MCF 10A (cell line): ENCODE results near the gene TMEM150B. TPM values are rescaled to one million over a fixed set of nuclear protein-coding genes. Genes with fewer than 3 reads are reported as not detected.

Source experiments
- BruUV-seq: library from RNA; stranded (reverse); fragments of 400-500 nt; replicated peaks from 2 replicates; lab custom pipeline; 2021; lab: Mats Ljungman, UMichigan
- CTCF ChIA-PET: fragments of 300-600 bp; sonication (Branson Sonifier 250); formaldehyde crosslinking; extraction: SDS; loops from one replicate; lab custom pipeline; 2021; ENCODE audit warnings: antibody characterized with exemption, inconsistent platforms; lab: Yijun Ruan, JAX
- POLR2A ChIA-PET: fragments of 300-600, 350-650 bp; sonication (Branson Sonifier 250); formaldehyde crosslinking; extraction: SDS; loops from one replicate; lab custom pipeline; 2020; ENCODE audit warnings: antibody characterized with exemption, inconsistent platforms; lab: Yijun Ruan, JAX
- DNase-seq: peaks from one replicate; pipeline ENCODE4 v3.0.0-alpha.2; 2018; ENCODE audit not compliant: unreplicated experiment
- H3K27ac Mint-ChIP-seq: one replicate; pipeline ENCODE4 v1.8.0; 2022; ENCODE audit warnings: mild to moderate bottlenecking, low read depth, mixed read lengths; ENCODE audit not compliant: unreplicated experiment
- H3K27me3 Mint-ChIP-seq: one replicate; pipeline ENCODE4 v1.8.0; 2022; ENCODE audit warnings: mixed read lengths; ENCODE audit not compliant: insufficient read depth, unreplicated experiment
- H3K36me3 Mint-ChIP-seq: one replicate; pipeline ENCODE4 v1.8.0; 2022; ENCODE audit warnings: mild to moderate bottlenecking, moderate library complexity, mixed read lengths; ENCODE audit not compliant: insufficient read depth, unreplicated experiment
- H3K4me1 Mint-ChIP-seq: one replicate; pipeline ENCODE4 v1.8.0; 2022; ENCODE audit warnings: mixed read lengths; ENCODE audit not compliant: insufficient read depth, unreplicated experiment
- H3K4me3 Mint-ChIP-seq: one replicate; pipeline ENCODE4 v1.8.0; 2022; ENCODE audit warnings: mild to moderate bottlenecking, moderate library complexity, mixed read lengths; ENCODE audit not compliant: unreplicated experiment
- H3K9me3 Mint-ChIP-seq: one replicate; pipeline ENCODE4 v1.8.0; 2022; ENCODE audit warnings: mixed read lengths; ENCODE audit not compliant: unreplicated experiment
- intact Hi-C: fragments of 100-400 bp; cut with micrococcal nuclease; formaldehyde crosslinking; loops from 2 replicates; pipeline ENCODE4 v1.14.1; 2022
- total RNA-seq: library from RNA; stranded (reverse); gene quantifications from 2 replicates; pipeline ENCODE4 v1.2.3, GENCODE V29; 2022
- TF ChIP-seq, protein P1 (sequence below): fragments of 200-600 bp; IDR thresholded peaks from one replicate; pipeline ENCODE4 v1.8.0; 2022; ENCODE audit warnings: antibody characterized with exemption, mild to moderate bottlenecking; ENCODE audit not compliant: unreplicated experiment

Gene TMEM150B
- total RNA-seq, 1 experiment from 2014 or later = not detected

DNA sequence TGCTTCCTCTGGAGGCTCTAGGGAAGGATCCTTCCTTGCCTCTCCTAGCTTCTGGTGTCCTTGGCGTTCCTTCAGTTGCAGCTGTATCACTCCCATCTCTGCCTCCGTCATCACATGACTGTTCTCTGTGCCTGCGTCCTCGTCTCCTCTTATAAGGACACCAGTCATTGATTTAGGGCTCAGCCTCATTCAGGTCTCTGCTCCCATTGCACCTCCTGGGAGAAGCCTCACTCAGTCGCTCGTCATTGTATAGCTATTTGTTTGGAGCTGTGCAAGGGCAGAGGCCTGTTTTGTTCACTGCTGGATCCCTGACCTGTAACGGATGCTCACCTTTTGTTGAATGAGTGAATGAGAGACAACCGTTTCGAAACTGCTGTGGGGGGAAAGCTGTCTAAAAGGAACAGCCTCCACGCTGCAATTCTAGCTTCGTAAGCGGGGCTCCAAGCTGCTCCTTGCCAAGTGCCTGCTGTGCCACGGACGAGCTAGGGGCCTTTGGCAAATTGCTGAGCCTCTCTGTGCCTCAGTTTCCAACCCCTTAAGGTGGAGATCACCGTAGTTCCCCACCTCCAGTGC lies 24.2 kb downstream of the TMEM150B start:
- Mint-ChIP-seq H3K36me3 (peaks cover 5% of the 10 kb centered on the region), H3K27ac (no peak overlapping the region), H3K9me3 (no peaks in the 10 kb centered on the region), H3K4me1 (no peaks in the 10 kb centered on the region), H3K4me3 (no peak overlapping the region), H3K27me3 (no peaks in the 10 kb centered on the region)
- TF ChIP-seq, protein P1, sequence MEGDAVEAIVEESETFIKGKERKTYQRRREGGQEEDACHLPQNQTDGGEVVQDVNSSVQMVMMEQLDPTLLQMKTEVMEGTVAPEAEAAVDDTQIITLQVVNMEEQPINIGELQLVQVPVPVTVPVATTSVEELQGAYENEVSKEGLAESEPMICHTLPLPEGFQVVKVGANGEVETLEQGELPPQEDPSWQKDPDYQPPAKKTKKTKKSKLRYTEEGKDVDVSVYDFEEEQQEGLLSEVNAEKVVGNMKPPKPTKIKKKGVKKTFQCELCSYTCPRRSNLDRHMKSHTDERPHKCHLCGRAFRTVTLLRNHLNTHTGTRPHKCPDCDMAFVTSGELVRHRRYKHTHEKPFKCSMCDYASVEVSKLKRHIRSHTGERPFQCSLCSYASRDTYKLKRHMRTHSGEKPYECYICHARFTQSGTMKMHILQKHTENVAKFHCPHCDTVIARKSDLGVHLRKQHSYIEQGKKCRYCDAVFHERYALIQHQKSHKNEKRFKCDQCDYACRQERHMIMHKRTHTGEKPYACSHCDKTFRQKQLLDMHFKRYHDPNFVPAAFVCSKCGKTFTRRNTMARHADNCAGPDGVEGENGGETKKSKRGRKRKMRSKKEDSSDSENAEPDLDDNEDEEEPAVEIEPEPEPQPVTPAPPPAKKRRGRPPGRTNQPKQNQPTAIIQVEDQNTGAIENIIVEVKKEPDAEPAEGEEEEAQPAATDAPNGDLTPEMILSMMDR = no peak
- no peak for DNase-seq
- BruUV-seq = no TSS peak
- ChIA-PET CTCF (interaction anchor here (0.6 to 4.2 kb wide), 43 partner anchors 8 to 487 kb away, joined by 3 to 58 read pairs (median 5); partner anchors contain the start of genes KMT5C, PPP6R1, TMEM150B and TMEM238), POLR2A (interaction anchor here (0.6 to 3.0 kb wide), 9 partner anchors 9 to 108 kb away, joined by 3 to 23 read pairs (median 4); partner anchors contain the start of genes KMT5C, PPP6R1 and TMEM238)
- intact Hi-C loops = no loop called here

DNA sequence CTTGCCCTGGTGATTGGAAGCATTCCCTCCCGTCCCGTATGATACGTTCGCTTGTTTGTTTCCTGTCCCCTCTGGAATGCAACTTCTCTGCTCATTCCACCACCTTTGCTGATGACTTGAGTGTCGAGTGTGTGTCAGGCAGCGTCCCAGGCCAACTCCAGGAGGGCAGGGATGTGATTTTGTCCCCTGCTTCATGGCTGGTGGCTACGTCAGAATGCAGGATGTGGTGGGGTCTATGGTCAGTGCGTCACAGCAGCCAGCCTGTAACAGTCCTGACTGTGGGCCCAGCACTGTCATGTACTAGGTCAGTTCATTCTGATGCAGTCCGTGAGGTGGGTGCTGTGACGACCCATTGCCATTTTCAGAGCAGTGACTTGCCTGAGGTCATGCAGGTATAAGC lies 25.1 kb downstream of the TMEM150B start:
- Mint-ChIP-seq H3K4me3 (no peak overlapping the region), H3K27me3 (no peaks in the 10 kb centered on the region), H3K4me1 (no peaks in the 10 kb centered on the region), H3K9me3 (no peaks in the 10 kb centered on the region), H3K27ac (no peak overlapping the region), H3K36me3 (peaks cover 6% of the 10 kb centered on the region)
- ChIA-PET POLR2A (no interaction called here), CTCF (interaction anchor here (0.6 to 4.2 kb wide), 6 partner anchors 7 to 155 kb away, joined by 3 to 58 read pairs (median 27); partner anchors contain the start of gene TMEM238)
- no peak for DNase-seq
- TF ChIP-seq, protein P1 = no peak
- no TSS peak for BruUV-seq
- intact Hi-C loops = no loop called here

- POLR2A ChIA-PET = no interaction called here
- intact Hi-C loops = no loop called here
- Mint-ChIP-seq H3K27me3 (no peaks in the 10 kb centered on the region), H3K36me3 (peaks cover 6% of the 10 kb centered on the region), H3K9me3 (no peaks in the 10 kb centered on the region), H3K4me3 (no peak overlapping the region), H3K27ac (no peak overlapping the region), H3K4me1 (peaks cover under 1% of the 10 kb centered on the region)
- no TSS peak for BruUV-seq
- TF ChIP-seq, protein P1 = no peak
- CTCF ChIA-PET = interaction anchor here (1.5 to 2.8 kb wide), 2 partner anchors 9 to 86 kb away, joined by 3 to 9 read pairs; partner anchors contain the start of gene TMEM238
- DNase-seq = no peak
These were observed 27.9 kb downstream of the TMEM150B start for GRCh38 chr19:55297267-55297666.

DNA sequence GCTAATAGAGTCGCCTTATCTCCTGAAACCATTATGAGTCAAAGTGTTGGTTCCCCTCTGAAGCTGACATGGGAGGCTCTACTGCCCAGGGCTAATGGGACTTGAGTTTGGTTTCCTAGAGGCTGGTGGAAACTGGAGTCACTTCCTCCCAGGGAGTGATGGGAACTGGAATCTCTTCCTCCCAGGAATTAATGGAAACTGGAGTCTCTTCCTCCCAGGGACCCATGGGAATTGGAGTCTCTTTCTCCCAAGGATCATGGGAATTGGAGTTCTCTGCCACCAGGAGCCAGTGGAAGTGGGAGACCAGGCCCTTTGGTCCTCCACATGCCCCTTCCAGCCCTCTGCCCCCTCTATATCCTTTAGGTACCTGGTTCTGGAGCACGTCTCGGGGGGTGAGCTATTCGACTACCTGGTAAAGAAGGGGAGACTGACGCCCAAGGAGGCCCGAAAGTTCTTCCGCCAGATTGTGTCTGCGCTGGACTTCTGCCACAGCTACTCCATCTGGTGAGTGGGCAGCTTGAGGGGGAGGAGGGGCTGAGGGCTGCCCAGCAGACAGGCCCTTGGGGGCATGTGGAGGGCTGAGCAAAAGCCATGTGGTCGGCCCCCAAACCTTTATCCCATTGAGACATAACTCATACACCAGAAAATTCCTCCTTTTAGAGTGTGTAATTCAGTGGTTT lies 35.9 kb downstream of the TMEM150B start:
- ChIA-PET CTCF (no interaction called here), POLR2A (no interaction called here)
- no TSS peak for BruUV-seq
- intact Hi-C loops = no loop called here
- Mint-ChIP-seq H3K4me1 (peaks cover 5% of the 10 kb centered on the region), H3K27me3 (no peaks in the 10 kb centered on the region), H3K9me3 (no peaks in the 10 kb centered on the region), H3K4me3 (no peak overlapping the region), H3K36me3 (peaks cover 5% of the 10 kb centered on the region), H3K27ac (no peak overlapping the region)
- TF ChIP-seq, protein P1 = no peak
- no peak for DNase-seq
